Kidney (tissue), 14 donors: ENCODE data around the gene SLC2A9. TPM values are rescaled to one million over a fixed set of nuclear protein-coding genes. Genes with fewer than 3 reads are reported as not detected.
"Not testable (repeated sequence)": the region's sequence is repeated elsewhere in the genome, so short reads cannot be mapped to it uniquely, and the experiment has no call there.

Experiments
- DNase-seq, 5 donors: peaks; one replicate each; pipeline ENCODE4 v3.0.0-alpha.2; 2013 to 2020
- FAIRE-seq: peaks from 2 replicates; lab custom pipeline; 2012; peaks lifted over from hg19 to GRCh38; lab: Jason Lieb, UNC
- H3K27ac ChIP-seq, 2 donors: one replicate each; pipeline ENCODE4 v1.7.0; 2013; ENCODE audit warnings: low read depth in 2 of 2, low read length in 2 of 2, inconsistent platforms in 1 of 2
- H3K27me3 ChIP-seq: one replicate; pipeline ENCODE4 v1.7.1; 2013; ENCODE audit warnings: low read length, inconsistent platforms; ENCODE audit not compliant: control insufficient read depth, insufficient read depth
- H3K36me3 ChIP-seq, 3 donors: one replicate each; pipeline versions ENCODE4 v1.7.0 to v1.7.1; 2013; ENCODE audit warnings: low read length in 3 of 3, control low read depth in 1 of 3, inconsistent platforms in 1 of 3; ENCODE audit not compliant: insufficient read depth in 3 of 3, control insufficient read depth in 2 of 3
- H3K4me1 ChIP-seq, 3 donors: one replicate each; pipeline versions ENCODE4 v1.7.0 to v1.7.1; 2013; ENCODE audit warnings: low read length in 3 of 3, inconsistent platforms in 1 of 3, low read depth in 1 of 3; ENCODE audit not compliant: control insufficient read depth in 2 of 3, insufficient read depth in 2 of 3
- H3K4me3 ChIP-seq, 3 donors: one replicate each; pipeline versions ENCODE4 v1.7.0 to v1.8.1; 2013; ENCODE audit warnings: low read length in 3 of 3, control low read depth in 1 of 3, inconsistent platforms in 1 of 3
- H3K9ac ChIP-seq, 3 donors: one replicate each; pipeline versions ENCODE4 v1.7.0 to v1.7.1; 2013; ENCODE audit warnings: low read length in 3 of 3, control low read depth in 1 of 3, inconsistent platforms in 1 of 3
- H3K9me3 ChIP-seq, 3 donors: one replicate each; pipeline versions ENCODE4 v1.7.0 to v1.7.1; 2013; ENCODE audit warnings: low read length in 3 of 3, control low read depth in 1 of 3, inconsistent platforms in 1 of 3; ENCODE audit not compliant: control insufficient read depth in 2 of 3, insufficient read depth in 1 of 3
- intact Hi-C: fragments of 100-400 bp; cut with DNase I; formaldehyde crosslinking; loops from one replicate; pipeline ENCODE4 v1.11.1; 2022
- polyA plus RNA-seq: library from polyadenylated mRNA; stranded (reverse); fragments of 350-450 nt; fragmentation: Illumina TruSeq; extraction: RNeasy Lipid Tissue Mini Kit (QIAGEN cat#74804); gene quantifications from one replicate; pipeline ENCODE4 v1.2.3, GENCODE V29; 2014; ENCODE audit warnings: low read depth, low replicate concordance; ENCODE audit not compliant: insufficient read depth
- total RNA-seq: library from RNA; stranded (reverse); fragmentation: NEBNext Ultra II Directional; extraction: Animal tissue kit (Norgen Biotek cat#: 25700); gene quantifications from one replicate; pipeline ENCODE4 v1.2.1, GENCODE V29; 2021
- TF ChIP-seq, protein P1 (sequence below): IDR thresholded peaks from 3 replicates; pipeline ENCODE4 v1.5.1; 2012; ENCODE audit warnings: mild to moderate bottlenecking, moderate library complexity, borderline replicate concordance; ENCODE audit not compliant: insufficient read depth; ENCODE audit errors: extremely low read depth
- donor health status: control.
- donor health status: control.
- donor health status: control.
- donor health status: control.
- donor health status: control.
- donor health status: DM: yes; HTN: yes; CAD: no.
- donor health status: Normal renal cell carcinoma (clear cell type).

Gene SLC2A9
- total and polyA plus RNA-seq, 2 donors from 2014 or later: 41.5 to 47.6 TPM

DNA sequence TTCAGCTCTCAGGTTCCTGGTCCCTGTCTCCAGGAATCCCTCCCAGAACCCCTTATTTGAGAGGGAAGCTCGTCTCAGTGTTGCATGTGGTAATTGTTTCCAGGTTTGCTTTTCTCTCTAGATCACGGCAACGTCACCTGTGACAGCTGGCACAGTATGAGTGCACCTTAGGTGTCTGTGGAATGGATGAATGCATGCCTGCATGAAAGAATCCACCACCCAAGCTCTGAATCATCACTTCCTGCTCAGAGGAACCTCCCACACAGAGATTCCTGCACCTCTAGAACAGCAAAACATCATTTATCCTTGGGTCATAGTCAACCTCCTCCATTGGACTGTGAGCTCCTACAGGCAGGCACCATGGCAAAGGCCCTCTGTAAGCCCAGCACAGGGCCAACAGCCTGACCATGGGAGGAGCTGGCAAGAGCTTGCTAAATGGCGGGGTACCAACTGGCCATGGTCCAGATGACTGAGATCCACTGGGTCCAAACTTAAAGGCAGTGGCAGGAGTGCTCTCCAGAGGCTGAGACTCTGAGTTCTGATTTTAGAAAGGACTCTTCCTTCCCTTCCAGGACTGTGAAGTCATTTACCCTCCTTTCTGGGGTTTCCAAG lies 116.2 kb downstream of the SLC2A9 start:
- FAIRE-seq (no peak), DNase-seq (no peak)
- TF ChIP-seq, protein P1, sequence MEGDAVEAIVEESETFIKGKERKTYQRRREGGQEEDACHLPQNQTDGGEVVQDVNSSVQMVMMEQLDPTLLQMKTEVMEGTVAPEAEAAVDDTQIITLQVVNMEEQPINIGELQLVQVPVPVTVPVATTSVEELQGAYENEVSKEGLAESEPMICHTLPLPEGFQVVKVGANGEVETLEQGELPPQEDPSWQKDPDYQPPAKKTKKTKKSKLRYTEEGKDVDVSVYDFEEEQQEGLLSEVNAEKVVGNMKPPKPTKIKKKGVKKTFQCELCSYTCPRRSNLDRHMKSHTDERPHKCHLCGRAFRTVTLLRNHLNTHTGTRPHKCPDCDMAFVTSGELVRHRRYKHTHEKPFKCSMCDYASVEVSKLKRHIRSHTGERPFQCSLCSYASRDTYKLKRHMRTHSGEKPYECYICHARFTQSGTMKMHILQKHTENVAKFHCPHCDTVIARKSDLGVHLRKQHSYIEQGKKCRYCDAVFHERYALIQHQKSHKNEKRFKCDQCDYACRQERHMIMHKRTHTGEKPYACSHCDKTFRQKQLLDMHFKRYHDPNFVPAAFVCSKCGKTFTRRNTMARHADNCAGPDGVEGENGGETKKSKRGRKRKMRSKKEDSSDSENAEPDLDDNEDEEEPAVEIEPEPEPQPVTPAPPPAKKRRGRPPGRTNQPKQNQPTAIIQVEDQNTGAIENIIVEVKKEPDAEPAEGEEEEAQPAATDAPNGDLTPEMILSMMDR: no peak
- Histone ChIP-seq H3K27me3 (no peaks in the 10 kb centered on the region), H3K4me3 (no peak overlapping the region), H3K36me3 (peaks cover 0 to 22% (median 17%) of the 10 kb centered on the region in 3 donors), H3K9ac (no peak overlapping the region), H3K9me3 (no peaks in the 10 kb centered on the region), H3K4me1 (no peaks in the 10 kb centered on the region), H3K27ac (no peak overlapping the region)
- intact Hi-C loops: no loop called here

DNA sequence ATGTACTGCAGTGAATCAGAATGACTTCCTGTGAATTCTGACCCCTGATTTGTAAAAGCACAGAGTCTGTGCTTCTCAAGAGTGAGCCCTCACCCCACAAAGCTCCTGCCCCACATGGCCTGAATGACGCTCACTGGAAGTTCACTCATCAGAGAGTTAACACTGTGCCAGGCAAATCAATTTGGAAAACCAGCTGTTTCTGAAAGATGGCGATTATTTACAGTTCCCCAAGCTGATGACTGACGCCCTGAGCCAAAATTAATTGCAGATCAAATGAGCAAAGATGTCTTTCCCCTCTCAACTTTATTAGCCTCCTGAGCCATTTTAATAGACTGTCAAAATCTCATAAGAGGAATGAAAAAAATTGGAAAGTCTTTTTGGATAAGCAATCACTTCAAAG lies 118.0 kb downstream of the SLC2A9 start:
- H3K9ac ChIP-seq: no peak overlapping the region
- H3K4me3 ChIP-seq: no peak overlapping the region
- no peaks in the 10 kb centered on the region for H3K4me1 ChIP-seq
- intact Hi-C loops: no loop called here
- TF ChIP-seq, protein P1: no peak
- H3K36me3 ChIP-seq: peaks cover 0 to 22% (median 17%) of the 10 kb centered on the region in 3 donors
- no peak overlapping the region for H3K27ac ChIP-seq
- DNase-seq (no peak), FAIRE-seq (no peak)
- no peaks in the 10 kb centered on the region for H3K27me3 ChIP-seq
- H3K9me3 ChIP-seq: no peaks in the 10 kb centered on the region

DNA sequence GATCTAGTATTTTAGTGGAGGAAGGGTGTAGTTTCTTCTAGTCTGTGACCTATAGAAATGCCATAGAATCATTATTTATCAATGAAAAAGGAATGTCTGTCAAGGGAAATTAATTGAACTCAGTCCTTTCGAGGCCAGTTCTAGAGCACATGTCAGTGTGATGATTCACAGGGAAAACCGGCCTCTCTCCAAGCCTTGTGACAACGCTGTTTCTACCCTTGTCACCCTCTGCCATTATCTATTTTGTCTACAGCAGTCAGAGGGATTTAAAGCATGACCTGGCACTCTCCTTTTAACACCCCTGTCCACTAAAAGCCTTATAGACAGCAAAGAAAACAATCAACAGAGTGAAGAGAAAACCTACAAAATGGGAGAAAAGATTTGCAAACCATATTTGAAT lies 120.0 kb downstream of the SLC2A9 start:
- Histone ChIP-seq H3K27ac (no peak overlapping the region), H3K9ac (no peak overlapping the region), H3K27me3 (no peaks in the 10 kb centered on the region), H3K36me3 (peaks cover 0 to 14% (median 11%) of the 10 kb centered on the region in 3 donors), H3K9me3 (no peaks in the 10 kb centered on the region), H3K4me3 (no peak overlapping the region), H3K4me1 (no peaks in the 10 kb centered on the region)
- DNase-seq (no peak), FAIRE-seq (no peak)
- intact Hi-C loops: no loop called here
- TF ChIP-seq, protein P1: no peak

DNA sequence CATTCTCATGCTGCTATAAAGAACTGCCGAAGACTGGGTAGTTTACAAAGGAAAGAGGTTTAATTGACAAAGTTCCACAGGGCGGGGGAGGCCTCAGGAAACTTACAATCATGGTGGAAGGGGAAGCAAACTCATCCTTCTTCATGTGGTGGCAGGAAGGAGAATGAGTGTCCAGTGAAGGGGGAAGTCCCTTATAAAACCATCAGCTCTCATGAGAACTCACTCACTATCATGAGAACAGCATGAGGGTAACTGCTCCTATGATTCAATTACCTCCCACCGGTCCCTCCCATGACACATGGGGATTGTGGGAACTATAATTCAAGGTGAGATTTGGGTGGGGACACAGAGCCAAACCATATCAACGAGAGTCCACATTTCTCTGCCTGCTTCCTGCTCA lies 120.7 kb downstream of the SLC2A9 start:
- not testable (repeated sequence) for FAIRE-seq

More for the DNA sequence above, 120.7 kb downstream of the SLC2A9 start:
- H3K4me1 ChIP-seq, H3K27me3 ChIP-seq, H3K9me3 ChIP-seq, H3K4me3 ChIP-seq, DNase-seq, intact Hi-C loops, H3K27ac ChIP-seq, H3K9ac ChIP-seq: not testable (repeated sequence)
- peaks cover 0 to 12% (median 6%) of the 10 kb centered on the region in 3 donors for H3K36me3 ChIP-seq
